Bronchial epithelial cell (primary cell): ENCODE data around the gene SULT6B1. TPM values are rescaled to one million over a fixed set of nuclear protein-coding genes. Genes with fewer than 3 reads are reported as not detected.

Source experiments
- DNase-seq: peaks from one replicate; pipeline ENCODE4 v3.0.0-alpha.2; 2010; ENCODE audit warnings: low read depth
- FAIRE-seq: peaks from 2 replicates; lab custom pipeline; 2011; peaks lifted over from hg19 to GRCh38; lab: Jason Lieb, UNC
- H3K27me3 ChIP-seq: 2 replicates; pipeline ENCODE4 v1.5.1; 2011; ENCODE audit warnings: low read length; ENCODE audit not compliant: control insufficient read depth, insufficient read depth
- H3K36me3 ChIP-seq: 2 replicates; pipeline ENCODE4 v1.5.1; 2011; ENCODE audit warnings: low read length; ENCODE audit not compliant: control insufficient read depth, insufficient read depth
- H3K4me3 ChIP-seq: 2 replicates; pipeline ENCODE4 v1.5.1; 2011; ENCODE audit warnings: mild to moderate bottlenecking, low read depth, low read length, control low read depth
- total RNA-seq: library from RNA; depleted of rRNA; stranded (reverse); fragments of >200 nt; gene quantifications from 2 replicates; pipeline ENCODE4 v1.2.1, GENCODE V29; 2014
- TF ChIP-seq, protein P1 (sequence below): IDR thresholded peaks from 2 replicates; pipeline ENCODE4 v1.5.1; 2011; ENCODE audit warnings: mild to moderate bottlenecking, moderate library complexity, low read length, control low read depth, inconsistent platforms; ENCODE audit not compliant: insufficient read depth, severe bottlenecking

SULT6B1 gene
- total RNA-seq, 1 donor from 2014 or later: not detected

DNA sequence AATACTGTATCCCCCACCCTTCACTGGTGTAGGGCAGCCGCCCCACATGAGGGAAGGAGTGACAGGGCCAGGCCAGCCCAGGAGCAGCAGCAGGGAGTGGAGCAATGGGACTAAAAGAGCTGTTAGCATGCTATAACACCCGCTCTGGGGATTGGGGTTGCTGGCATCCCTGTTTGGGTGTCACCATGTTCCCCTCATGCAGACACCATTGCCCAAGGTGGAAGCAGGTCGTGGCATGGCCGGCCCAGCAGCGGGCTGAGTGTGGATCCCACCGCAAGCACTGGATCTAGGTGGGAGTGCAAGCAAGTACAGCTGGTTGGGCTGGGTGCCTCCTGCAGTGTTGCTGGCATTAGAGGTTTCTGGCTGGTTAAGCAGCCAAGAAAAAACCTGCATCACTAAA is 3.3 kb upstream of the SULT6B1 start:
- Histone ChIP-seq H3K4me3 (no peak overlapping the region), H3K36me3 (no peaks in the 10 kb centered on the region), H3K27me3 (no peaks in the 10 kb centered on the region)
- DNase-seq: no peak
- FAIRE-seq: no peak
- TF ChIP-seq, protein P1, sequence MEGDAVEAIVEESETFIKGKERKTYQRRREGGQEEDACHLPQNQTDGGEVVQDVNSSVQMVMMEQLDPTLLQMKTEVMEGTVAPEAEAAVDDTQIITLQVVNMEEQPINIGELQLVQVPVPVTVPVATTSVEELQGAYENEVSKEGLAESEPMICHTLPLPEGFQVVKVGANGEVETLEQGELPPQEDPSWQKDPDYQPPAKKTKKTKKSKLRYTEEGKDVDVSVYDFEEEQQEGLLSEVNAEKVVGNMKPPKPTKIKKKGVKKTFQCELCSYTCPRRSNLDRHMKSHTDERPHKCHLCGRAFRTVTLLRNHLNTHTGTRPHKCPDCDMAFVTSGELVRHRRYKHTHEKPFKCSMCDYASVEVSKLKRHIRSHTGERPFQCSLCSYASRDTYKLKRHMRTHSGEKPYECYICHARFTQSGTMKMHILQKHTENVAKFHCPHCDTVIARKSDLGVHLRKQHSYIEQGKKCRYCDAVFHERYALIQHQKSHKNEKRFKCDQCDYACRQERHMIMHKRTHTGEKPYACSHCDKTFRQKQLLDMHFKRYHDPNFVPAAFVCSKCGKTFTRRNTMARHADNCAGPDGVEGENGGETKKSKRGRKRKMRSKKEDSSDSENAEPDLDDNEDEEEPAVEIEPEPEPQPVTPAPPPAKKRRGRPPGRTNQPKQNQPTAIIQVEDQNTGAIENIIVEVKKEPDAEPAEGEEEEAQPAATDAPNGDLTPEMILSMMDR: no peak

DNA sequence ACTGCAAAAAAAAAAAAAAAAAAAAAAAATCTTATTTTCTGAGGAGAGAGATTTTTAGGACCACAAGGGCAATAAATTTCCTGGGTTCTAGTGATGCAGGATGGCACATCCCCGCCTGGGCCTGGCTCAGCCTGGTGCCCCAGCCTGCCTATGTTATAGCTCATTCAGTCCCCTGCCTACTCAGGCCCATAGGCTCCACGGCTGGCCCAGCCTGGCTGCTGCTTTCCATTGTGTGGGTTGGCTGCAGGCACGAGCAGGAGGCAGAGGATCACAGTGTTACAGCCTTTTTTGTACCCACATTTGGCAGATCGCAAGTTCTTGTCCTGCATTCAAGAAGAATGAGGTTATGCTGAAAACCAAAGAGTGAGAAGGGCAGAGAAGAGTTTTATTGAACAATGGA is 2.8 kb upstream of the SULT6B1 start:
- FAIRE-seq: no peak
- H3K27me3 ChIP-seq: no peaks in the 10 kb centered on the region

DNA sequence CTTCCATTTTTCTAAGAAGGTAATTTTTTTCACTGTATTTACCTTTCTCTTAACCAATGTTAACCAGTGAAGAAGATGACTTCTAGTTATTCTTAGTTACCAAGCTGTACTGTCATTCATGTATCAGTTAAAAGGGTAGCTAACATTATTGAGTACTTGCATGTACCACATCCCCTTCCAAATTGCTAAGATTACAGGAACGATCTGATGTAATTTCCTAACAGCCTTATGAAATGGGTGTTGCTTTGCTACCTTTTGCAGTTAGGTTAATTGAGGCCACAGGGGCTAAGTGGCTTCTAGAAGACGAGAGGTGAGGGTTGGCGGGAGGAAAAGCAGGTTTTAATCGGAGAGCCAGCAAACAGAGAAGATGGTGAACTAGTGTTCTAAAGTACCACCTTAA is 1.8 kb upstream of the SULT6B1 start:
- TF ChIP-seq, protein P1: no peak
- DNase-seq (no peak), FAIRE-seq (no peak)

More for the DNA sequence above, 2.8 kb upstream of the SULT6B1 start:
- TF ChIP-seq, protein P1: no peak
- Histone ChIP-seq H3K4me3 (no peak overlapping the region), H3K36me3 (no peaks in the 10 kb centered on the region)
- no peak for DNase-seq

DNA sequence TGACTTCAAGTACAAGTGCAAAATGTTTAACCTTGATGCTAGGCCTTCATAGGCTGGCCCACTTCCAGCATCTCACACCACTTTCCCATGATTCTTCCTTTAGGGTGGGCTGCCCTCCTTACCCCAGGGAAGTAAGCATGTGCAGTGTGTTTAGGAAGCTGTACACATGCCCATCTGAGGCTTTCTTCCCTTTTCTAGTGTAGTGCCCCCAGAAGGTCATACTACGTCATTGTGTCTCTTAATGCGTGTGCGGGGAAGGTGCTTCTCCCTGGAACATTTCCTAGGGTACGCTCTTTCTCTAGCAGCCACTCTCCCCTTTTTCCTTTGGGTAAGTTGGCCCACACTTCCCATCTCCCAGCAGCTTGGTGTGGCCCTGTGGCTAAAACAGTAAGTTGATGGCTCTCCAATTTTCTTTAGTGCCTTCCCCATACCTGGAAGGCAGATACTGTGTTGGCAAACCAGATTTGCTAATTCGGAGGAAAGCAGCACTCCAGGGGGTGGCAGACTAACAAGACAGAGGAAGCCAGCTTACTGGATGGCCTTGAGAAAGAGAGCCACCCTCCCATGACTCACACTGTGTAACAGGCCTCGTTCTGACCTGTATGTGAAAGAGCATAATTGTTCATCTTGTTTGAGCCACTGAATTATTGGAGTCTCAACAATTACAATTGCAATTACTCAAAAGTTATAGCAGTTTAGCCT is 1.1 kb upstream of the SULT6B1 start:
- Histone ChIP-seq H3K4me3 (no peak overlapping the region), H3K36me3 (no peaks in the 10 kb centered on the region), H3K27me3 (no peaks in the 10 kb centered on the region)
- TF ChIP-seq, protein P1: no peak
- DNase-seq (peak; percentile 91), FAIRE-seq (peak; percentile 60)

More for the DNA sequence above, 1.8 kb upstream of the SULT6B1 start:
- no peaks in the 10 kb centered on the region for H3K27me3 ChIP-seq
- no peaks in the 10 kb centered on the region for H3K36me3 ChIP-seq
- no peak overlapping the region for H3K4me3 ChIP-seq

DNA sequence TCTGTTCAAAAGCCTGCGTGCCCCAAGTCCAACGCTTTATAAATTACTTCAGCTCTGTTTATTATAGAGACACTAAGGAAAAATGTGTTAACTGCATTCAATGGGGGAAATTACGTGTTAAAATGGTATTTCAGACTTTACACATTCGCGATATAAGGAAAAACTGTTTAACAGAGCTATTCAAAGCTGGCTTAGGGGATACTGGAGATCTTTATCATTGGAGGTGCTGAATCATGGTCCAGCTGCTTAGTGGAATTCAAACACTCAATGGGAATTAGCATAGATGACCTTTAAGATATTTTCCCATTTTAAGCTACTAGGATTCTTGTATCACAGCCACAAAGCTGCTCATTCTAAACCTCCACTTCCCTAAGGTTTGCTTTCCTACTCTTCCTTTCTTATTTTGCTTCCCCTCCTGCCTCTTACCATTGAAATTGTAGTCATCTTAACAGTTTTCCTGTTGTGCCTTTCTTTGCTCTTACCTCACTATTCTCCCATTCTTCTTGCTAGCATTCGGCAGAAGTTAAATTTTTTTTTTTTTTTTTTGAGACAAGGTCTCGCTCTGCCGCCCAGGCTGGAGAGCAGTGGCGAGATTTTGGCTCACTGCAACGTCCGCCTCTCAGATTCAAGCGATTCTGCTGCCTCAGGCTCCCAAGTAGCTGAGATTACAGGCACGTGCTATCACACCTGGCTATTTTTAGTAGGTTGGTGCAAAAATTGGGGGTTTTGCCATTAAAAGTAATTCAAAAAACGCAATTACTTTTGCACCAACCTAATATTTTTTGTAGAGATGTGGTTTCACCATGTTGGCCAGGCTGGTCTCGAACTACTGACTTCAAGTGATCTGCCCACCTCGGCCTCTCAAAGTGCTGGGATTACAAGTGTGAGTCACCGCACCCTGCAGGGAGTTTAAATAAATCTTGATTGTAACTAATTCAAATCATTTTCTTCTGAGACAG is 6.5 kb downstream of the SULT6B1 start:
- Histone ChIP-seq H3K27me3 (no peaks in the 10 kb centered on the region), H3K4me3 (no peak overlapping the region), H3K36me3 (no peaks in the 10 kb centered on the region)
- no peak for DNase-seq
- no peak for FAIRE-seq
- TF ChIP-seq, protein P1: no peak
